ENCODE measurements around the gene CEACAM16.

Gene CEACAM16

DNA sequence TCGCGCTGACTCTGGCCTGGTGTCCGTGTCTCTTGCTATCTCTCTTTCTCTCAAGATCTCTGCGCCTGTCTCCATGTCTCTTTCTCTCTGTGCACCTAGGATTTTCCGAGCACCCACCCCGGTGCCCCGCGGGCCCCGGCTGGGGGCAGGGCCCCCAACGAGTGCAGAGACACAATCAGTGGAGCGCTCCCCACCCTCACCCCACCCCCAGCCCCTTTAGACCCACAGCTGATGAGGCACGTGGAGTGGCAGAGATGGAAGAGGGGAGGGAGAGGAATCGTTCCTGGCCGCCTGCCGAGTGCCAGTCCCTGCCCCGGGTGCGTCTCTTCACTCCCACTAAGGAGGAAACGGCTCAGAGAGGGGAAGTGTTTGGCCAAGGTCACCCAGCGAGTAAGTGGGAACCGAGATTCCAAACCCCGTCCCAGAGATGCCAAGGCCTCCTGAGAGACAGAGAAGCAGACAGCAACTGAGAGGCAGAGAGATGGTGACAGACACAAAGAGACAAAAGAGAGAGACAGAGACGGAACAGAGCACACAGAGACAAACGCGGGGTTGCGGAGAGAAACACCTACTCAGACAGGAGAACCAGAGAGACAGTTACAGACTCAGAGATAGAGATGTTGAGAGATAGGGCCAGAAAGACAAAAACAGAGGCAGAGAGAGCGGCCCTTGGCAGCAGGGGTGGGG is 48.9 kb downstream of the CEACAM16 start:
- H3K27me3 ChIP-seq (ENCODE audit: insufficient read depth, low read length, poor library complexity), result peaks cover 3% of the 10 kb centered on the region

DNA sequence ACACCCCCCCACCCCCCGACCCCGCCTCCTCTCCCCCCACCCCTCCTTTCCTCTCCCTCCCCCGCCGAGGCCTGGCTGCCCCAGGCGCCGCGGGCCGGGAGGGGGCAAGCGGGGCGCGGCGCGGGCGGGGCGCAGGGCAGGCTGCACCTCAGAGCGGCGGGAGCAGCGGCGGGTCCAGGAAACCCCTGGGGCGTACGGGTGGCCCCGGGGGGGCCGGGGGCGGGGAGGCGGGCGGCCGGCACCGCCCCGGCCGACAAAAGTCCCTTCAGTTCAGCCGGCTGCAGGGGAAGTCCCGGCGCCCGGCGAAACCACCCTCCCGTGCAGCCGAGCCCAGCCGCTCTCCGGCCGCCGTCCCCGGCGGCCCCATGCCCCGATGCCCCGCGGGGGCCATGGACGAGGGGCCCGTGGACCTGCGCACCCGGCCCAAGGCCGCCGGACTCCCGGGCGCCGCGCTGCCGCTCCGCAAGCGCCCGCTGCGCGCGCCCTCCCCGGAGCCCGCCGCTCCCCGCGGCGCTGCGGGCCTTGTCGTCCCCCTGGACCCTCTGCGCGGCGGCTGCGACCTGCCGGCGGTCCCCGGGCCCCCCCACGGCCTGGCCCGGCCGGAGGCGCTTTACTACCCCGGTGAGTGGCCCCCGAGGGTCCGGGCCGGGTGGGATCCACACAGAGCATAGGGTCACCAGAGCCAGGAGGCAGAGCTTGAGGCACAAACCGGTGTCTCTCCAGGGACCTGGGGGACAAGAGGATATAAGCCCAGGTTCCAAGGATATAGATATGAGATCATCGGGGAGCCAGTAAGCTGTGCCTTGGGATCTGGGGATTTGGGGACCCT is 49.7 kb downstream of the CEACAM16 start, which contains the start of gene BCL3:
Gene BCL3, plus strand, starts transcription at position 283 of the 829 bp plus-strand sequence. Its CDS starts 83 bp downstream, at position 366.
- H3K27me3 ChIP-seq (ENCODE audit: insufficient read depth, low read length, poor library complexity), result peaks cover 3% of the 10 kb centered on the region
- H4K5ac ChIP-seq (ENCODE audit: low read length), result no peak within 1 kb of the TSS
- peak within 1 kb of the TSS; percentile 71 for H3K9ac ChIP-seq (ENCODE audit: low read length)
- no peak within 1 kb of the TSS for H2BK5ac ChIP-seq (ENCODE audit: low read length)
- no peaks in the 10 kb centered on the region for H3K79me2 ChIP-seq (ENCODE audit: control insufficient read depth, insufficient read depth, low read length)
- H4K8ac ChIP-seq (ENCODE audit: low read depth, low read length), result no peak within 1 kb of the TSS
- H3K4me3 ChIP-seq (ENCODE audit: low read length), result peak within 1 kb of the TSS; percentile 71
- no peaks in the 10 kb centered on the region for H3K36me3 ChIP-seq (ENCODE audit: control insufficient read depth, insufficient read depth, low read length)
- H2BK15ac ChIP-seq (replicated peaks; ENCODE audit: low read depth), result no peak within 1 kb of the TSS
- no peak for DNase-seq
- H2AK5ac ChIP-seq (ENCODE audit: low read length), result no peak within 1 kb of the TSS
- H3K4me1 ChIP-seq (ENCODE audit: control insufficient read depth, low read depth, low read length), result peaks cover 3% of the 10 kb centered on the region
- H3K18ac ChIP-seq (ENCODE audit: low read length), result peak within 1 kb of the TSS; percentile 95
- peak within 1 kb of the TSS; percentile 56 for H3K4ac ChIP-seq (ENCODE audit: low read depth, low read length)
- H3K27ac ChIP-seq (ENCODE audit: low read depth, low read length), result no peak within 1 kb of the TSS
- peak within 1 kb of the TSS; percentile 95 for H3K56ac ChIP-seq (ENCODE audit: low read length)
- WGBS (ENCODE audit: extremely low coverage, insufficient coverage, low lambda C conversion rate), result no CpG with 5 or more reads among the region's 88 CpGs
- H3K79me1 ChIP-seq (ENCODE audit: low read length), result no peaks in the 10 kb centered on the region
- peak within 1 kb of the TSS; percentile 95 for H3K4me2 ChIP-seq (ENCODE audit: low read length)
- H2BK120ac ChIP-seq (ENCODE audit: low read depth, low read length), result no peak within 1 kb of the TSS
- no peak within 1 kb of the TSS for H3K23ac ChIP-seq (ENCODE audit: low read length)

More for the DNA sequence above, 48.9 kb downstream of the CEACAM16 start:
- peak overlapping the region; percentile 71 for H3K4me3 ChIP-seq (ENCODE audit: low read length)
- peak overlapping the region; percentile 95 for H3K56ac ChIP-seq (ENCODE audit: low read length)
- no peak overlapping the region for H3K23ac ChIP-seq (ENCODE audit: low read length)
- H3K27ac ChIP-seq (ENCODE audit: low read depth, low read length), result no peak overlapping the region
- H2BK120ac ChIP-seq (ENCODE audit: low read depth, low read length), result no peak overlapping the region
- peak overlapping the region; percentile 95 for H3K4me2 ChIP-seq (ENCODE audit: low read length)
- H3K79me1 ChIP-seq (ENCODE audit: low read length), result no peaks in the 10 kb centered on the region
- peak; percentile 79 for DNase-seq
- no peak overlapping the region for H2BK5ac ChIP-seq (ENCODE audit: low read length)
- no peaks in the 10 kb centered on the region for H3K79me2 ChIP-seq (ENCODE audit: control insufficient read depth, insufficient read depth, low read length)
- H2AK5ac ChIP-seq (ENCODE audit: low read length), result no peak overlapping the region
- H3K9ac ChIP-seq (ENCODE audit: low read length), result peak overlapping the region; percentile 55
- H3K36me3 ChIP-seq (ENCODE audit: control insufficient read depth, insufficient read depth, low read length), result no peaks in the 10 kb centered on the region
- H3K4me1 ChIP-seq (ENCODE audit: control insufficient read depth, low read depth, low read length), result peaks cover under 1% of the 10 kb centered on the region
- peak overlapping the region; percentile 95 for H3K18ac ChIP-seq (ENCODE audit: low read length)
- H4K8ac ChIP-seq (ENCODE audit: low read depth, low read length), result no peak overlapping the region
- no CpG with 5 or more reads among the region's 26 CpGs for WGBS (ENCODE audit: extremely low coverage, insufficient coverage, low lambda C conversion rate)
- H4K5ac ChIP-seq (ENCODE audit: low read length), result no peak overlapping the region
- no peak overlapping the region for H3K4ac ChIP-seq (ENCODE audit: low read depth, low read length)
- H2BK15ac ChIP-seq (replicated peaks; ENCODE audit: low read depth), result no peak overlapping the region

DNA sequence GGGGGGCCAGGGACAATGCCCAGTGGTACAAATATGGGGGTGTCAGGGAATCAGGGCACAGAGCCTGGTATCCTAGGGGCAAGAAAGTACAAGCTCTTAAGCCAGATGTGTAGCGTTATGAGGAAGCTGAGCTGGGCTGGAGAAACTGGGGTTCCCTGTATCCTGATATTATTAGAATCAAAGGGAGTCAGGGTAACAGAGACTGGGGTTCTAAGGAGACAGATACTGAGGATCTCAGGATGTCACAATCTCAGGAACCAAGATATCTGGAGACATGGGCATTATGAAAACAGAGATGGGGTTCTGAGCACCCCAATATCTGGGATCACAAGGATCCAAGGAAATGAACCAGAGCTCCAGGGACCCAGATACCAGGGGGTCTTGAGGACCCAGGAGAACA is 50.3 kb downstream of the CEACAM16 start:
- Histone ChIP-seq H3K4me1 (ENCODE audit: control insufficient read depth, low read depth, low read length) (peaks cover 3% of the 10 kb centered on the region), H3K4me2 (ENCODE audit: low read length) (no peak overlapping the region), H4K5ac (ENCODE audit: low read length) (no peak overlapping the region), H3K4ac (ENCODE audit: low read depth, low read length) (no peak overlapping the region), H3K9ac (ENCODE audit: low read length) (no peak overlapping the region), H4K8ac (ENCODE audit: low read depth, low read length) (no peak overlapping the region), H3K56ac (ENCODE audit: low read length) (peak overlapping the region; percentile 82), H2AK5ac (ENCODE audit: low read length) (no peak overlapping the region), H3K27ac (ENCODE audit: low read depth, low read length) (no peak overlapping the region), H3K79me2 (ENCODE audit: control insufficient read depth, insufficient read depth, low read length) (no peaks in the 10 kb centered on the region), H3K4me3 (ENCODE audit: low read length) (no peak overlapping the region), H3K18ac (ENCODE audit: low read length) (peak overlapping the region; percentile 95), H3K79me1 (ENCODE audit: low read length) (no peaks in the 10 kb centered on the region), H3K36me3 (ENCODE audit: control insufficient read depth, insufficient read depth, low read length) (no peaks in the 10 kb centered on the region), H3K23ac (ENCODE audit: low read length) (no peak overlapping the region), H2BK120ac (ENCODE audit: low read depth, low read length) (no peak overlapping the region), H3K27me3 (ENCODE audit: insufficient read depth, low read length, poor library complexity) (peaks cover 3% of the 10 kb centered on the region), H2BK5ac (ENCODE audit: low read length) (no peak overlapping the region), H2BK15ac (replicated peaks; ENCODE audit: low read depth) (no peak overlapping the region)
- no CpG with 5 or more reads among the region's 1 CpG for WGBS (ENCODE audit: extremely low coverage, insufficient coverage, low lambda C conversion rate)
- DNase-seq, result no peak

DNA sequence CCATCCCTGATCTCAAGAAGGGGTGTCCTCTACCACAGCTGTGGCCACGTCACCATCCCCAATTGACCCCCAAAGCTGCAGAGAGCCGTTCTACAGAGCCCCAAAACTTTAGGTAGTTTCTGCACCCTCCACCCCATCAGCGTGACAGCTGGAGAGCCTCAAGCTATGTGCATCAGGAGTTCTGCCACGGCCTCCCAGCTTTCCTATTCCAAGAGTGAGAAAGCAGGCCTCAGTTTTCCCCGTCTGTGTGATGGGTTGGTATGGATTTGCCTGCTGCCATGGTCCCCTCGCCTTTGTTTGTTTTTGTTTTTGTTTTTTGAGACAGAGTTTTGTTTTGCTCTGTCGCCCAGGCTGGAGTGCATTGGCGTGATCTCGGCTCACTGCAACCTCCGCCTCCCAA is 51.0 kb downstream of the CEACAM16 start:
- H4K5ac ChIP-seq (ENCODE audit: low read length), result no peak overlapping the region
- H3K36me3 ChIP-seq (ENCODE audit: control insufficient read depth, insufficient read depth, low read length), result no peaks in the 10 kb centered on the region
- no peak overlapping the region for H3K4me3 ChIP-seq (ENCODE audit: low read length)
- H3K56ac ChIP-seq (ENCODE audit: low read length), result no peak overlapping the region
- H2BK120ac ChIP-seq (ENCODE audit: low read depth, low read length), result no peak overlapping the region
- H3K79me1 ChIP-seq (ENCODE audit: low read length), result no peaks in the 10 kb centered on the region
- H4K8ac ChIP-seq (ENCODE audit: low read depth, low read length), result no peak overlapping the region
- H3K27me3 ChIP-seq (ENCODE audit: insufficient read depth, low read length, poor library complexity), result peaks cover 3% of the 10 kb centered on the region
- no peak overlapping the region for H3K9ac ChIP-seq (ENCODE audit: low read length)
- no peak overlapping the region for H3K23ac ChIP-seq (ENCODE audit: low read length)
- no peak overlapping the region for H2AK5ac ChIP-seq (ENCODE audit: low read length)
- no peak overlapping the region for H2BK5ac ChIP-seq (ENCODE audit: low read length)
- no peaks in the 10 kb centered on the region for H3K79me2 ChIP-seq (ENCODE audit: control insufficient read depth, insufficient read depth, low read length)
- no CpG with 5 or more reads among the region's 10 CpGs for WGBS (ENCODE audit: extremely low coverage, insufficient coverage, low lambda C conversion rate)
- no peak overlapping the region for H3K4ac ChIP-seq (ENCODE audit: low read depth, low read length)
- no peak for DNase-seq
- no peak overlapping the region for H2BK15ac ChIP-seq (replicated peaks; ENCODE audit: low read depth)
- no peak overlapping the region for H3K4me2 ChIP-seq (ENCODE audit: low read length)
- peaks cover 3% of the 10 kb centered on the region for H3K4me1 ChIP-seq (ENCODE audit: control insufficient read depth, low read depth, low read length)
- H3K18ac ChIP-seq (ENCODE audit: low read length), result no peak overlapping the region
- no peak overlapping the region for H3K27ac ChIP-seq (ENCODE audit: low read depth, low read length)

DNA sequence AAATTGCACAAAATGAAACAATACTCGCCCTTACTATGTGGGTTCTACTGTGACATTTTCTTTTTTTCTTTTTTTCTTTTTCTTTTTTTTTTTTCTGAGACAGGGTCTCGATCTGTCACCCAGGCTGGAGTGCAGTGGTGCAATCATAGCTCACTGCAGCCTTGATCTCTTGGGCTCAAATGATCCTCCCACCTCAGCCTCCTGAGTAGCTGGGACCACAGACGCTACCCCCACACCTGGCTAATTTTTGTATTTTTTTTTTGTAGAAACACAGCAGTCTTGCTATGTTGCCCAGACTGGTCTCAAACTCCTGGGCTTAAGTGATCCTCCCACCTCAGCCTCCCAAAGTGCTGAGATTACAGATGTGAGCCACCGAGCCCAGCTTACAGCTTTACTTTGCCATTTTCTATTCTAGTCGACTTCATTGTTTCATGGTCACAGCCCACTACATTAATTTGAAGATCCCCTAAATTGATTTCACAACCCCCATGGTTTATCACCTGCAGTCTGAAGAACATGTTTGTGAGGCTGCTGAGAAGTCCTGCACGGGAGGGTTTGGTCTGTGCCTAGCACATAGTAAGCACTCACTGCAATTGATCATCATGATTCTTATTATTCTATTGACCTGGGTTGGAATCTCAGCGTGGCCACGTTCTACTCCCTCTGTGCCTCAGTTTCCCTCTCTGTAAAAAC is 53.3 kb downstream of the CEACAM16 start:
- Histone ChIP-seq H2BK120ac (ENCODE audit: low read depth, low read length) (no peak overlapping the region), H3K4me2 (ENCODE audit: low read length) (no peak overlapping the region), H3K9ac (ENCODE audit: low read length) (no peak overlapping the region), H4K5ac (ENCODE audit: low read length) (no peak overlapping the region), H3K79me2 (ENCODE audit: control insufficient read depth, insufficient read depth, low read length) (no peaks in the 10 kb centered on the region), H3K4ac (ENCODE audit: low read depth, low read length) (no peak overlapping the region), H3K27me3 (ENCODE audit: insufficient read depth, low read length, poor library complexity) (peaks cover 14% of the 10 kb centered on the region), H2BK15ac (replicated peaks; ENCODE audit: low read depth) (no peak overlapping the region), H2AK5ac (ENCODE audit: low read length) (no peak overlapping the region), H2BK5ac (ENCODE audit: low read length) (no peak overlapping the region), H3K4me1 (ENCODE audit: control insufficient read depth, low read depth, low read length) (peaks cover 3% of the 10 kb centered on the region), H3K27ac (ENCODE audit: low read depth, low read length) (no peak overlapping the region), H3K23ac (ENCODE audit: low read length) (no peak overlapping the region), H3K56ac (ENCODE audit: low read length) (no peak overlapping the region), H3K18ac (ENCODE audit: low read length) (no peak overlapping the region), H3K36me3 (ENCODE audit: control insufficient read depth, insufficient read depth, low read length) (no peaks in the 10 kb centered on the region), H3K79me1 (ENCODE audit: low read length) (no peaks in the 10 kb centered on the region), H4K8ac (ENCODE audit: low read depth, low read length) (no peak overlapping the region), H3K4me3 (ENCODE audit: low read length) (no peak overlapping the region)
- WGBS (ENCODE audit: extremely low coverage, insufficient coverage, low lambda C conversion rate), result no CpG with 5 or more reads among the region's 8 CpGs
- DNase-seq, result no peak

Measured in mesendoderm (in vitro differentiated cells).